Muscle layer of colon (tissue), 2 donors: ENCODE measurements around the gene TIAM2.
"Not testable (repeated sequence)": the region's sequence is repeated elsewhere in the genome, so short reads cannot be mapped to it uniquely, and the experiment has no call there.

ENCODE experiments used
- H3K27ac ChIP-seq: one replicate; pipeline ENCODE4 v1.7.0; 2013; ENCODE audit warnings: low read depth, mild to moderate bottlenecking, low read length, moderate library complexity
- H3K27me3 ChIP-seq, 2 donors: one replicate each; pipeline ENCODE4 v1.7.0; 2013; ENCODE audit warnings: low read length in 2 of 2, mild to moderate bottlenecking in 2 of 2; ENCODE audit not compliant: insufficient read depth in 2 of 2, control insufficient read depth in 1 of 2
- H3K36me3 ChIP-seq: one replicate; pipeline ENCODE4 v1.7.0; 2013; ENCODE audit warnings: mild to moderate bottlenecking, low read length; ENCODE audit not compliant: insufficient read depth
- H3K4me1 ChIP-seq: one replicate; pipeline ENCODE4 v1.7.0; 2013; ENCODE audit warnings: mild to moderate bottlenecking, low read length; ENCODE audit not compliant: insufficient read depth
- H3K4me3 ChIP-seq, 2 donors: one replicate each; pipeline ENCODE4 v1.7.0; 2013; ENCODE audit warnings: low read length in 2 of 2, low read depth in 1 of 2, mild to moderate bottlenecking in 1 of 2, moderate library complexity in 1 of 2
- H3K9ac ChIP-seq: one replicate; pipeline ENCODE4 v1.7.0; 2013; ENCODE audit warnings: low read length
- H3K9me3 ChIP-seq: one replicate; pipeline ENCODE4 v1.7.0; 2013; ENCODE audit warnings: mild to moderate bottlenecking, low read length
- donor health status: abdominal sarcoma.
- donor health status: Adenocarcinoma of cecum.

Gene TIAM2

DNA sequence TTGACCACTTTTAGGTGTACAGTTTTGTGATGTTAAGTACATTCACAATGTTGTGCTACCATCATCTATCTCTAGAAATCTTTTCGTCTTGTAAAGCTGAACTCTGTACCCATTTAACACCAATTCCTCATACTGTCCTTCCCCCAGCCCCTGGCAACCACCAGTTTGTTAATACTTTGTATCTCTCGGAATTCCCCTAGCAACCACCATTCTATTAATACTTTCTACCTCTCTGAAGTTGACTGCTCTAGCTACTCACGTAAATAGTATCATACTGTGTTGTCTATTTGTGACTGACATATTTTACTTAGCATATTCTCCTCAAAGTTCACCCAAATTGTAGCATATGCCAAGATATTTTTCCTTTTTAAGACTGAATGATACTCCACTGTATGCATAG, 186.4 kb downstream of the TIAM2 start:
- H3K27ac ChIP-seq = no peak overlapping the region
- no peak overlapping the region for H3K4me3 ChIP-seq
- no peaks in the 10 kb centered on the region for H3K36me3 ChIP-seq
- no peaks in the 10 kb centered on the region for H3K27me3 ChIP-seq
- peaks cover 18% of the 10 kb centered on the region for H3K4me1 ChIP-seq
- no peak overlapping the region for H3K9ac ChIP-seq
- no peaks in the 10 kb centered on the region for H3K9me3 ChIP-seq

- Histone ChIP-seq H3K27me3 (no peaks in the 10 kb centered on the region), H3K4me1 (peaks cover 18% of the 10 kb centered on the region), H3K9me3 (no peaks in the 10 kb centered on the region), H3K27ac (no peak overlapping the region), H3K36me3 (no peaks in the 10 kb centered on the region), H3K9ac (no peak overlapping the region), H3K4me3 (no peak overlapping the region)
Observed at GRCh38 chr6:155182103-155182502, 187.0 kb downstream of the TIAM2 start.

DNA sequence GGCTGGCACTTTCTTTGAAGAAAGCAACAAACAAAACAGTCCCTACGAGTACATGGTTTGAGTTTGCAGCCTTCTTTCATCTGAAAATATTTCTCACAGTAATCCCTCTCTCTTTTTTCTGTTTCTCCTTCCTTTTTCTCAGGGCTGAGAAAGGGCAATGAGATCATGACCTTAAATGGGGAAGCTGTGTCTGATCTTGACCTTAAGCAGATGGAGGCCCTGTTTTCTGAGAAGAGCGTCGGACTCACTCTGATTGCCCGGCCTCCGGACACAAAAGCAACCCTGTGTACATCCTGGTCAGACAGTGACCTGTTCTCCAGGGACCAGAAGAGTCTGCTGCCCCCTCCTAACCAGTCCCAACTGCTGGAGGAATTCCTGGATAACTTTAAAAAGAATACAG, 188.0 kb downstream of the TIAM2 start:
- Histone ChIP-seq H3K36me3 (no peaks in the 10 kb centered on the region), H3K4me3 (no peak overlapping the region), H3K9ac (no peak overlapping the region), H3K4me1 (peaks cover 22% of the 10 kb centered on the region), H3K27me3 (no peaks in the 10 kb centered on the region), H3K27ac (no peak overlapping the region), H3K9me3 (no peaks in the 10 kb centered on the region)

- not testable (repeated sequence) for H3K27ac ChIP-seq, H3K27me3 ChIP-seq, H3K36me3 ChIP-seq, H3K9ac ChIP-seq, H3K9me3 ChIP-seq, H3K4me3 ChIP-seq
- H3K4me1 ChIP-seq = peaks cover 42% of the 10 kb centered on the region
Observed at GRCh38 chr6:155185041-155185440, 189.9 kb downstream of the TIAM2 start.

DNA sequence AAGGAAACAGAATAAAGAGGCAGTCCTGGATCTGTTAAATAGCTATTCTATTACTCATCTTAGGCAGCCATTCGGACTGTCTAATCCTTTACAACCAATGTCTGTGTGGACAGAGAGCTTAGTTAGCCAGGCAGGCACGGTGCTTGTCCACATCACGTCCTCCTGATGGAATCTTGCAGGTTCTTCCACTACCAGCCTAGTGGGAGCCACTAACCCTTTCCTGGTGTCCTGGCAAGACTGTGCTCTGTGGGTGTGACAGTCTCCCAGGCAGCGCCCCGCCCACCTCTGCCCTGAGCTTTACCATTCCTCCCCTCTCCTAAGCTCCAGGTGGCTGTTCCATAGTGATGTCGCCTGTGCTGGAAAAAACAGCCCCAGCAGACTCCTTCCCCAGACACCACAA, 190.4 kb downstream of the TIAM2 start:
- Histone ChIP-seq H3K36me3 (no peaks in the 10 kb centered on the region), H3K4me3 (no peak overlapping the region), H3K9ac (no peak overlapping the region), H3K4me1 (peaks cover 47% of the 10 kb centered on the region), H3K27ac (no peak overlapping the region), H3K27me3 (no peaks in the 10 kb centered on the region), H3K9me3 (no peaks in the 10 kb centered on the region)

GRCh38 chr6:155186052-155186658, 191.0 kb downstream of the TIAM2 start:
- H3K4me3 ChIP-seq = no peak overlapping the region
- H3K9ac ChIP-seq = no peak overlapping the region
- no peaks in the 10 kb centered on the region for H3K9me3 ChIP-seq
- H3K4me1 ChIP-seq = peaks cover 49% of the 10 kb centered on the region
- H3K27ac ChIP-seq = no peak overlapping the region
- no peaks in the 10 kb centered on the region for H3K36me3 ChIP-seq
- H3K27me3 ChIP-seq = no peaks in the 10 kb centered on the region

DNA sequence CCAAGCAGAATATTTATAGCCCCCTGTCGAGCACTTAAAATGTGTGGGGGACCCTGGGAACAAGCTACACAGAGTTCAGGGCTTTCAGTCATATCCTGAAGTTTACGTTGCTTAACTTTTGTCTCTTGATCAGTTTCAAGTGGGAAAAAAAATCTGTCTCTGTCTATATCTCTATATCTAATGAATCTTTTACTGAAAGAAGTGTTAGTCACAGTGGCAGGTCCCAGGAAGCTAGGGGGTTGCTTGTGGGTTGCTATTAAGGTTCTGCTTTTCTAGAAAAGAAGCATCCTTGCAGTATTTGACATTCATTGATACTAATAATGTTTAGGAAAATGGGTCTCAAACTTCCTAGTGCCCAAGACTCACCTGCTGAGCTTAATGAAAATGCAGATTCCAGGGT, 192.0 kb downstream of the TIAM2 start:
- Histone ChIP-seq H3K36me3 (no peaks in the 10 kb centered on the region), H3K4me3 (no peak overlapping the region), H3K27me3 (no peaks in the 10 kb centered on the region), H3K27ac (no peak overlapping the region), H3K4me1 (peaks cover 49% of the 10 kb centered on the region), H3K9ac (no peak overlapping the region), H3K9me3 (no peaks in the 10 kb centered on the region)

GRCh38 chr6:155187994-155188706, 193.0 kb downstream of the TIAM2 start:
- Histone ChIP-seq H3K36me3 (no peaks in the 10 kb centered on the region), H3K4me1 (peaks cover 42% of the 10 kb centered on the region), H3K27me3 (no peaks in the 10 kb centered on the region), H3K27ac (peak overlapping the region; percentile 78), H3K9me3 (no peaks in the 10 kb centered on the region), H3K4me3 (peak overlapping the region in 1 of 2 donors; percentile 39), H3K9ac (no peak overlapping the region)

GRCh38 chr6:155188707-155189496, 193.8 kb downstream of the TIAM2 start:
- H3K27me3 ChIP-seq = no peaks in the 10 kb centered on the region
- peaks cover 39% of the 10 kb centered on the region for H3K4me1 ChIP-seq
- no peaks in the 10 kb centered on the region for H3K36me3 ChIP-seq
- peak overlapping the region in 1 of 2 donors; percentile 39 for H3K4me3 ChIP-seq
- H3K27ac ChIP-seq = peak overlapping the region; percentile 78
- peak overlapping the region; percentile 6 for H3K9ac ChIP-seq
- no peaks in the 10 kb centered on the region for H3K9me3 ChIP-seq

- no peaks in the 10 kb centered on the region for H3K9me3 ChIP-seq
- no peak overlapping the region for H3K27ac ChIP-seq
- no peak overlapping the region for H3K4me3 ChIP-seq
- no peaks in the 10 kb centered on the region for H3K27me3 ChIP-seq
- no peak overlapping the region for H3K9ac ChIP-seq
- peaks cover 37% of the 10 kb centered on the region for H3K4me1 ChIP-seq
- H3K36me3 ChIP-seq = no peaks in the 10 kb centered on the region
Observed at GRCh38 chr6:155190677-155191076, 195.6 kb downstream of the TIAM2 start.

GRCh38 chr6:155193526-155193925, 198.4 kb downstream of the TIAM2 start:
- Histone ChIP-seq H3K27me3 (no peaks in the 10 kb centered on the region), H3K4me3 (no peak overlapping the region), H3K4me1 (peaks cover 23% of the 10 kb centered on the region), H3K9ac (no peak overlapping the region), H3K27ac (no peak overlapping the region), H3K9me3 (no peaks in the 10 kb centered on the region), H3K36me3 (no peaks in the 10 kb centered on the region)
